Activated T-cell treated with anti-CD3 and anti-CD28 coated beads for 1 hour (primary cell): ENCODE measurements around the gene PDE4D.

Experiments used
- DNase-seq: peaks from one replicate; pipeline ENCODE4 v3.0.0-alpha.2; 2020; ENCODE audit warnings: low read depth

The PDE4D gene

DNA sequence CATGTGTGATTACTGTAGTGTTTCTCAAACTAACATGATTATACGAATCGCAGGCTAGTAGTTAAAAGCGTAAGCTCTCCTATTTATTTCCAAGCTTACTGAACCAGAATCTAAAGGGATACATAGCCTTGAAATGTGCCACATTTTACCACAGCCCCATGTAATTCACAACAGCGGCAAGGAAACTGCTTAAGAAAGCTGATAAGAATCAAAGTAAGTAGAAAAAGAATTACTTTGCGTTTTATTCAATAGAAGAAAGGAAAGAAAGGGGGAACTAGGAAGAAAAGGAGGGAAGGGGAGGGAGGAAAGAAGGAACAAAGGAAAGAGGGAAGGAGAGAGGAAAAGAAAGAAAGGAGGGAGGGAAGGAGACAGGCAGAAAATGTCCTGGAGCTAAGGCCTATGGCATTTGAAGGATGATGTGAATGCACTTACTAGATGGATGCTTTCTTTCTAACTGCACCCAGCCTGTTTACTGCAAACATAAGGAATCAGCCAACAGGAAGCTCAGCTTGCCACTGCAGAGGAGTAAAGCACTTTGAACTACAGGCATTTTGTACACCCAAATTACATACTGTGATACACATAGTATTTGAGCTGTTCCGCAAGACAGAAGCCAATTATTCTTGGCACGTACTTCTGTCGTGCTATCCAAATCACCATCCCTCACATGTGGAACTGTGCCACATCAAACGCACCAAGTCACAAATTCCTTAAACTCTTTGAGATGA lies 789.0 kb downstream of the PDE4D start:
- no peak for DNase-seq

DNA sequence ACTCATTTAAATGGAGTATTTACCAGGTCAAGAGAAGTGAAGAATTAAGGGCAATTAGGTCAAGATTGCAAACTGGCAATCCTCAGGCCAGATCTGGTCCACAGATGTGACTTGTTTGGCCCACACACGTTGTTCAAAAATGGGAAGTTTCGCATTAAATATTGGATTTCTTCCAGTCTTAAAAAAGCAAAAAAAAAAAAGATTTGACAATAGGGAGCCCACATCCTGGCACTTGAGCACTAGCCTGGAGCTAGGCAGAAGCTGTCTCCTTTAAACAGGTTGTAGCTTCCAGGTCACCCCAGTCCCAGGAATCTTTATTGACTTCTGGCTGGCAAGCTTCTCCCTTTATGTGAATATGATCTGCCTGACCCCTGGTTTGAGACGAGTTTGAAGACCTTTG lies 790.2 kb downstream of the PDE4D start:
- no peak for DNase-seq

DNA sequence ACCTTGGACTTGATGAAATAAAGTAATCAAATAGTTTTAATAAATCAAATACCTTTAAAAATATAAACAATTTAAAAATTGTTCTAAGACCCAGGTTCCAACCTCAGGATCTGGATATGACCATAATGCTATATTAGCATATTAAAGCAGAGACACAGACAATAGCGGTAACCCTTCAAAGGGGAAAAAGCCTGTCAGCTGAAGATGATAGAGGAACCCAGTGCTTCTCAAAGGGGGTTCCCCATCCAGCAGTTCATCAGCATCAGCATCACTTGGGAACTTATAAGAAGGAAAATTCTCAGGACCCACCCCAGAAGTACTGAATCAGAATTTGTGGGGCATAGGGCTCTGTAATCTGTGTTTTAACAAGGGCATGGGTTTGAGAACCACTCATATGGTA lies 791.1 kb downstream of the PDE4D start:
- no peak for DNase-seq

DNA sequence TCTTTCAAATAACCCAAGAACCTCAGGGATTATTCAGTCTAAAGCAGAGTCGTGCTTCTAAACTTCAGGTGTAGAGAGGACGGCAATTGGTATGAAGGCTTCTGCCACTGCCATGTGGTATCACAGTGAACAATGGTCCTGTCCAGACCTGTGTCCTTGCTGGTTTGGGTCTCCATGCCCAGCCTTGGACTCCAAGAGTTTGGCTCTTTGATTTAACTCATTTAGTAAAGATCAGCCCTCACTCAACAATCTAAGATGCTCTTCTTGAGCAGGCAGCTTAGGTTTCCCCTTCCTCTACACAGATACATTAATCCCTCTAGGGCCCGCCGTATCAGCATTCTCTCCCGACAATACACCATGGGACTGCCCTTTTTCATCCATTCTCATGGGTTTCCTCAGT lies 792.7 kb downstream of the PDE4D start:
- DNase-seq = no peak

DNA sequence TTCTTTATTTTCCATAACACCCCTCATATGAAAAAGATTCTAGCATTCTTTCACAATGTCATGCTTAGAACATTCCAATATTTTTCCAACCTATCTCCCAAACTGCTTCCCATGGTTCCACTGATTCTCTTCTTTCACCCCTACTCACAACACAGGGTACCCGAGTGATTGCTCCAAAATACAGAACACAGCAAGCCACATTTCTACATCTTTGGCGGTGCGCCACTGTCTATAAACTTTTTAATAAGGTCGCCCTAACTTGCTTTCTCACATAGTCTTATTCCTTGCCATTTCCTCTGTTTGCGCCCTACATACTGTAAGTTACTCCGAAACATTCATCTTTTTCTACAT lies 793.6 kb downstream of the PDE4D start:
- no peak for DNase-seq

GRCh38 chr5:59099270-59099994 lies 794.1 kb downstream of the PDE4D start:
- no peak for DNase-seq

DNA sequence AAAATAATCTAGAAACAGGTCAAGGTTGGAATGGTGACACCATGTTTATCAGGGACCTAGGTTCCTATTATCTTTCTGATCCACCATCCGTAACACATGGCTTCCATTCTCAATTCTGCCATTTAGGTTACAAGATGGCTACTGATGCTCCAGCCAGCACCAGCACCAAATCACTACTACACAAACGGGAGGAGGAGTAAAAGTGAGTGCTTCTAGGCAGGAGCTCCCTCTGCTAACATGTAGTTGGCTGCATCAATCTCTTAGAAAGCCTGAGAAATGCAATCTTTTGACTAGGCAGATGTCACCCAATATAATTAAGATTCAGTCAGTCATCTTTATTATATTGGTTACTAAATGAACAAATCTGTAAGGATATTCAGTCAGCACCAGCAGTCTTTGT lies 794.8 kb downstream of the PDE4D start:
- no peak for DNase-seq

GRCh38 chr5:59097712-59098111 lies 795.8 kb downstream of the PDE4D start:
- DNase-seq = no peak

- no peak for DNase-seq
Observed at GRCh38 chr5:59097116-59097515, 796.4 kb downstream of the PDE4D start.

DNA sequence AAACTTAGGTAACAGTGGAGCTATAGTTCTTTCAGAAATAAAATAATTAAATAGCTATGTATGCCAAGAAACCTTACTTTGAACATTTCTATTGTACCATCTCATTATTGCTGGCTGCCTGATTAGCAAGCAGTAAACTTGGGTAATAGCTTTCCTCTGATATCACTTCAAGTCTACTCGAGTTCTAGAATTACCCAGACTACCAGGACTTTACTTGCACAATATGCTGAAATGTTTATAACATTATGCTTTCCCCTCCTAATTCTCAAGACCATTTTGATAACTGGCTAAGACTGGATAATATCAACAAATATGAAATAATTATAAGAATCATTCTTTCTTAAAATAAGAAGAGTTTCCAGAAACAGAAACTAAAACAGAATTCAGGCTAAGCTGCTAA lies 798.0 kb downstream of the PDE4D start:
- no peak for DNase-seq

GRCh38 chr5:59094864-59095263 lies 798.7 kb downstream of the PDE4D start:
- DNase-seq = no peak

DNA sequence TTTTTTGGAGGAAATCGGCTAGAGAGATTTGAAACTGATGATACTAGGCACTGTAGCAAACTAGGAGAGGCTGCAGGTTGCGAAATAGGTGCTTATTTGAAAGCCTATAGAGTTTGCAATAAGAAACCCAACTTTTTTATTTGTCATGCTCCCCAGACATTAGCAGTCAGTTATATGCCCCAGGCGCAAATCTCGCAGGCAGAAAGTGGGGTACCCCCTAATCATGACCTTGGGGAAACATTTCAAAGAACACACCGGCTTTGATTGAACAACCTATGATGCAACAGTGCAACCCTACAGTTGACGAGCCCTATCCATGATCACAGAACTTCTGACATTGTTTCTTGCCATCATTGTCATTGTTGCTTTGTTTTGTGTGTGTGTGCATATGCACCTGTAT lies 800.2 kb downstream of the PDE4D start:
- no peak for DNase-seq

GRCh38 chr5:59092758-59093157 lies 800.8 kb downstream of the PDE4D start:
- DNase-seq = no peak

GRCh38 chr5:59091965-59092364 lies 801.6 kb downstream of the PDE4D start:
- DNase-seq = no peak

GRCh38 chr5:59090323-59090722 lies 803.2 kb downstream of the PDE4D start:
- no peak for DNase-seq

DNA sequence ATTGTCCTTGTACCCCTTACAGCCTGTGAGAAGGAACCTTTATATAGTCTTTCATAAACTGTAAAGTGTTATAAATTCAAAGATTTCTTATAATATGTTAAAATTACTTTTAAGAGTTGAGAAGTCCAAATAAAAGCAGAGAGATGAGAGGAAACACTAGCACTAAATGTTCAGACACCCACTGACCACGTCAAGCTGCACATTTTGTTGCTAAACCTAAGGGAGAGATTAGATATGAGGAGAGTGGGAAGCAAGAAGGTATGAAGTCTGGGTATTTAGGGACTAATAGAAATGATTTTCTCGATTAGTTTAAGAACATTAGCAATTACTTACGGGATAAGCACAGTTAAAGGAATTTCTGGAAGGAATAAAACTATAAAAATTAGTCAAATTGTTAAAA lies 803.8 kb downstream of the PDE4D start:
- no peak for DNase-seq

- no peak for DNase-seq
Observed at GRCh38 chr5:59088546-59088945, 805.0 kb downstream of the PDE4D start.

DNA sequence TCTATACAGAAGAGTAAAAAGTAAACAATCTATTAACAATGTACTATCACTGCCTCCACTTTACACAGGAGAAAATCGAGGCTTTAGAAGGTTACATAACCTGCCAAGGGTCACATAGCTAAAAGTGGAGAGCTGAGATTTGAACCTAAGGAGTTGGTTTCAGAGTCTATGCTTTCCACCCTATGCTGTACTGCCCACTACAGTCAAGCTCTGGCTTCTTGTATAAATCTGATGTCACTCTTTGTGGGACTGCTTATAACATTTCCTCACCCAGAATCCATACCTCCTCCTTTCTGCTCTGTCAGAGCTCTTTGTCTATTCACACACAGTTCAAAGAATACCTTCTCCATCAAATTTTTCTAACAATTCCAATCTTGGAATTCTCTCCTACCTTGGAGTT lies 807.5 kb downstream of the PDE4D start:
- no peak for DNase-seq

DNA sequence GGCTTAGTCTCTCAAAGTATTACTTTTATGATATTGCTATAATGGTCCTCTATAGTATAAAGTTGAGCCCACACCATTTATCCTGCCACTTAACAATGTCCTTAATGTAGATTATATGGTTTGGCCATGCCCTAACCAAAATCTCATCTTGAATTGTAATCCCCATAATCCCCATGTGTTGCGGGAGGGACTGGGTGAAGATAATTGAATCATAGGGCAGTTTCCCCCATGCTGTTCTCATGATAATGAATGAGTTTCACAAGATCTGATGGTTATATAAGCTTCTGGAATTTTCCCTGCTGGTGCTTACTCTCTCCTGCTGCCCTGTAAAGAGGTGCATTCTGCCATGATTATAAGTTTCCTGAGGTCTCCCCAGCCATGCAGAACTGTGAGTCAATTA lies 811.8 kb downstream of the PDE4D start:
- DNase-seq = no peak

DNA sequence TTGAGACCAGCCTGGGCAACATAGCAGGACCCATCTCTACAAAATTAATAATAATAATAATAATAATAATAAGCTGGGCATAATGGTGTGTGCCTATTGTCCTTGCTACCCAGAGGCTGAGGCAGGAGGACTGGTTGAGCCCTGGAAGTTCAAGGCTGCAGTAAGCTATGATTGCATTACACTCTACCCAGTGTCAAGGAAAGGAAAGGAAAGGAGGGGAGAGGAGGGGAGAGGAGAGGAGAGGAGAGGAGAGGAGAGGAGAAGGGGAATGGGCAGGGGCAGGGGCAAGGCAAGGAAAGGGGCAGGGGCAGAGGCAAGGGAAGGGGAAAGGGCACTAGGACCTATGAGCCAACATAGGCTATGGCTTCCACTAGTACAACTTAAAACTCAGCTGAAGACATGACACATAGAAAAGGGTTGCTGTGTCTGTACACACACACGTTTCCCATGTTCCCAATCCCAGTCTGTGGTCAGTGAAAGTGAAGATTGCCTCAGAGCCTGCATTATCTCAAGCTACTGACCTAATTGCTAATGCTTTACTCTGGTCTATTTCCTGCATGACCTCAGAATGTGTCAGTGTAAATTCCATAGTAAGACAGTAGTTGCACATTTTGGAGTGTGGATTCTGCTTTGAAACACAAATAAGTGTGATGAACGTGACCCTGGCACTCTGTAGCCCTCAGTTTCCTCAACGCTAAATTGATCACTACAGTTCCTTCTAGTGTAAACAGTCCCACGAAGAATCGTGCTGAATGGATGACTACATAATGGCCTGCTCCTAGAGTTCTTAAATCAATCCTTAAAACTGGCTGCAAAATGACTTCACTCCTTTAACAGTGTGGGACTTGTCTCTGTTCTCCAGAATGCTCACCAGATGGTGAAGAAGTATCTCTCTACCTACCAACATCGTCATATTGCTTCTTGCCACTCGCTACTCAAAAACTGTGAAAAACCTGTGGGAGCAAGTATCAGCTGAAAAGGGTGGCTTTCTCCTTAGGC lies 813.6 kb downstream of the PDE4D start:
- no peak for DNase-seq

DNA sequence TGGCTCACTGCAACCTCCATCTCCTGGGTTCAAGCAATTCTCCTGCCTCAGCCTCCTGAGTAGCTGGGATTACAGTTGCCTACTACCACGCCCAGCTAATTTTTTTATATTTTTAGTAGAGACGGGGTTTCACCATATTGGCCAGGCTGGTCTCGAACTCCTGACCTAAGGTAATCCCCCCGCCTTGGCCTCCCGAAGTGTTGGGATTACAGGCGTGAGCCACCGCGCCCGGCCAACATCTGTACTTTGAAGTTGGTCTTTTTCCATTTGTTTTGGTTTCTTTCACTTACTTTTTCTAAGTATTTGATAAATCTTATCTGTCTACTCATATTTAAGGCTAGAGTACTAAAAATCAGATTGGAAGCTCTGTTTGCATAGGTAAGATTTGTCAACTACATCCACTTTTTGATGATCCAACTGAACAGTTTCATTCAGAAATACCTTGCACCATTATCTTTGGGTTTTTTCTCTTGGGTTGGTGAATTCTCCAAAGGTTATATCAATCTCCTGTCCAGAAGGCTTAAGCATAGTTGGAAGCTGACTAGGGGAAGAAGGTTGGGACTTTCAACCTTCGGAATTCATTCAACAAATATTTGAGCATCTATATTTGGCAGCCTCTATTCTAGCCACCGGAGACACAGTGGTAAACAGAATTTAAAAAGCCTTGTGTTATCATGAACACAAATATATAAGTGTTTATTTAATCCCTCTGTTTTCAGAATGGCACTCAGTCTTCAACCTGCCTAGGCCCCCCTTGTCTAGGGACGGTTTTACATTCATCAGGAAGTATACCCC lies 821.6 kb downstream of the PDE4D start:
- DNase-seq = no peak
